Activated T-cell treated with anti-CD3 and anti-CD28 coated beads, Interleukin-2, amount 50 U/mL, for 24 hours (primary cell): Measurements from ENCODE around the gene SUGCT.
"Not testable (repeated sequence)": the region's sequence is repeated elsewhere in the genome, so short reads cannot be mapped to it uniquely, and the experiment has no call there.

Source experiments
- DNase-seq: peaks from one replicate; pipeline ENCODE4 v3.0.0-alpha.2; 2020
- H3K27ac Mint-ChIP-seq: 2 replicates; pipeline ENCODE4 v1.8.0; 2020; ENCODE audit warnings: mild to moderate bottlenecking, mixed read lengths
- H3K27me3 Mint-ChIP-seq: 2 replicates; pipeline ENCODE4 v1.8.0; 2020; ENCODE audit warnings: mixed read lengths
- H3K36me3 Mint-ChIP-seq: 2 replicates; pipeline ENCODE4 v1.8.0; 2020; ENCODE audit warnings: low read depth, mixed read lengths
- H3K4me1 Mint-ChIP-seq: 2 replicates; pipeline ENCODE4 v1.8.0; 2020; ENCODE audit warnings: low read depth, mixed read lengths
- H3K4me3 Mint-ChIP-seq: 2 replicates; pipeline ENCODE4 v1.8.0; 2020; ENCODE audit warnings: mild to moderate bottlenecking, moderate library complexity, mixed read lengths
- H3K9me3 Mint-ChIP-seq: 2 replicates; pipeline ENCODE4 v1.8.0; 2020; ENCODE audit warnings: mixed read lengths

SUGCT gene

GRCh38 chr7:40608321-40609075, 473.7 kb downstream of the SUGCT start:
- no peak for DNase-seq
- no peak overlapping the region for H3K27ac Mint-ChIP-seq
- no peaks in the 10 kb centered on the region for H3K4me1 Mint-ChIP-seq
- no peaks in the 10 kb centered on the region for H3K9me3 Mint-ChIP-seq
- no peaks in the 10 kb centered on the region for H3K36me3 Mint-ChIP-seq
- peaks cover 5% of the 10 kb centered on the region for H3K27me3 Mint-ChIP-seq
- H3K4me3 Mint-ChIP-seq: no peak overlapping the region

- Mint-ChIP-seq H3K4me1 (no peaks in the 10 kb centered on the region), H3K27ac (no peak overlapping the region), H3K4me3 (no peak overlapping the region), H3K36me3 (no peaks in the 10 kb centered on the region), H3K9me3 (no peaks in the 10 kb centered on the region), H3K27me3 (no peaks in the 10 kb centered on the region)
- no peak for DNase-seq
These were observed 475.7 kb downstream of the SUGCT start for GRCh38 chr7:40610461-40610860.

- Mint-ChIP-seq H3K4me1 (no peaks in the 10 kb centered on the region), H3K27me3 (no peaks in the 10 kb centered on the region), H3K36me3 (no peaks in the 10 kb centered on the region), H3K27ac (no peak overlapping the region), H3K9me3 (no peaks in the 10 kb centered on the region), H3K4me3 (no peak overlapping the region)
- DNase-seq: no peak
These were observed 476.5 kb downstream of the SUGCT start for GRCh38 chr7:40611095-40611871.

- H3K27me3 Mint-ChIP-seq: no peaks in the 10 kb centered on the region
- no peaks in the 10 kb centered on the region for H3K4me1 Mint-ChIP-seq
- H3K36me3 Mint-ChIP-seq: no peaks in the 10 kb centered on the region
- H3K4me3 Mint-ChIP-seq: no peak overlapping the region
- DNase-seq: no peak
- no peak overlapping the region for H3K27ac Mint-ChIP-seq
- no peaks in the 10 kb centered on the region for H3K9me3 Mint-ChIP-seq
These were observed 477.5 kb downstream of the SUGCT start for GRCh38 chr7:40612298-40612697.

- H3K27ac Mint-ChIP-seq: no peak overlapping the region
- H3K4me3 Mint-ChIP-seq: no peak overlapping the region
- DNase-seq: no peak
- H3K36me3 Mint-ChIP-seq: no peaks in the 10 kb centered on the region
- no peaks in the 10 kb centered on the region for H3K27me3 Mint-ChIP-seq
- no peaks in the 10 kb centered on the region for H3K9me3 Mint-ChIP-seq
- H3K4me1 Mint-ChIP-seq: no peaks in the 10 kb centered on the region
These were observed 484.8 kb downstream of the SUGCT start for GRCh38 chr7:40619647-40620046.

- H3K4me3 Mint-ChIP-seq: no peak overlapping the region
- H3K9me3 Mint-ChIP-seq: no peaks in the 10 kb centered on the region
- H3K36me3 Mint-ChIP-seq: no peaks in the 10 kb centered on the region
- no peak overlapping the region for H3K27ac Mint-ChIP-seq
- no peak for DNase-seq
- H3K27me3 Mint-ChIP-seq: no peaks in the 10 kb centered on the region
- no peaks in the 10 kb centered on the region for H3K4me1 Mint-ChIP-seq
These were observed 486.8 kb downstream of the SUGCT start for GRCh38 chr7:40621592-40621998.

- H3K27ac Mint-ChIP-seq: no peak overlapping the region
- H3K36me3 Mint-ChIP-seq: no peaks in the 10 kb centered on the region
- H3K4me1 Mint-ChIP-seq: no peaks in the 10 kb centered on the region
- no peak for DNase-seq
- no peak overlapping the region for H3K4me3 Mint-ChIP-seq
- no peaks in the 10 kb centered on the region for H3K9me3 Mint-ChIP-seq
- H3K27me3 Mint-ChIP-seq: no peaks in the 10 kb centered on the region
These were observed 488.2 kb downstream of the SUGCT start for GRCh38 chr7:40622941-40623501.

- Mint-ChIP-seq H3K27ac (no peak overlapping the region), H3K4me1 (no peaks in the 10 kb centered on the region), H3K9me3 (no peaks in the 10 kb centered on the region), H3K4me3 (no peak overlapping the region), H3K27me3 (no peaks in the 10 kb centered on the region), H3K36me3 (no peaks in the 10 kb centered on the region)
- no peak for DNase-seq
These were observed 489.1 kb downstream of the SUGCT start for GRCh38 chr7:40623863-40624262.

- H3K27ac Mint-ChIP-seq, H3K36me3 Mint-ChIP-seq, H3K9me3 Mint-ChIP-seq, DNase-seq, H3K4me3 Mint-ChIP-seq, H3K4me1 Mint-ChIP-seq, H3K27me3 Mint-ChIP-seq: not testable (repeated sequence)
These were observed 492.6 kb downstream of the SUGCT start for GRCh38 chr7:40627361-40627760.

- no peaks in the 10 kb centered on the region for H3K27me3 Mint-ChIP-seq
- H3K4me1 Mint-ChIP-seq: no peaks in the 10 kb centered on the region
- H3K4me3 Mint-ChIP-seq: no peak overlapping the region
- H3K27ac Mint-ChIP-seq: no peak overlapping the region
- DNase-seq: no peak
- H3K9me3 Mint-ChIP-seq: no peaks in the 10 kb centered on the region
- no peaks in the 10 kb centered on the region for H3K36me3 Mint-ChIP-seq
These were observed 495.1 kb downstream of the SUGCT start for GRCh38 chr7:40629891-40630290.

GRCh38 chr7:40634118-40634517, 499.3 kb downstream of the SUGCT start:
- no peak overlapping the region for H3K27ac Mint-ChIP-seq
- no peaks in the 10 kb centered on the region for H3K4me1 Mint-ChIP-seq
- H3K36me3 Mint-ChIP-seq: no peaks in the 10 kb centered on the region
- DNase-seq: no peak
- no peak overlapping the region for H3K4me3 Mint-ChIP-seq
- no peaks in the 10 kb centered on the region for H3K9me3 Mint-ChIP-seq
- no peaks in the 10 kb centered on the region for H3K27me3 Mint-ChIP-seq

- Mint-ChIP-seq H3K9me3 (no peaks in the 10 kb centered on the region), H3K4me1 (no peaks in the 10 kb centered on the region), H3K4me3 (no peak overlapping the region), H3K27me3 (no peaks in the 10 kb centered on the region), H3K36me3 (no peaks in the 10 kb centered on the region), H3K27ac (no peak overlapping the region)
- no peak for DNase-seq
These were observed 503.9 kb downstream of the SUGCT start for GRCh38 chr7:40638545-40639320.

- Mint-ChIP-seq H3K9me3 (no peaks in the 10 kb centered on the region), H3K36me3 (no peaks in the 10 kb centered on the region), H3K4me1 (peaks cover 5% of the 10 kb centered on the region), H3K4me3 (no peak overlapping the region), H3K27ac (no peak overlapping the region), H3K27me3 (no peaks in the 10 kb centered on the region)
- DNase-seq: no peak
These were observed 505.8 kb downstream of the SUGCT start for GRCh38 chr7:40640566-40640965.

GRCh38 chr7:40641701-40642100, 506.9 kb downstream of the SUGCT start:
- Mint-ChIP-seq H3K4me3 (no peak overlapping the region), H3K4me1 (peaks cover 5% of the 10 kb centered on the region), H3K9me3 (no peaks in the 10 kb centered on the region), H3K27ac (no peak overlapping the region), H3K27me3 (no peaks in the 10 kb centered on the region), H3K36me3 (no peaks in the 10 kb centered on the region)
- DNase-seq: no peak
